Activated naive CD8-positive, alpha-beta T cell treated with anti-CD3 and anti-CD28 coated beads, Interleukin-2, amount 50 U/mL, for 24 hours (primary cell): Measurements from ENCODE around the gene ARHGAP28.
"Not testable (repeated sequence)": the region's sequence is repeated elsewhere in the genome, so short reads cannot be mapped to it uniquely, and the experiment has no call there.

Source experiments
- ATAC-seq: fragments of 150-1000 bp; cut with Tn5 transposase; one replicate; pipeline ENCODE4 v1.10.0; 2021
- DNase-seq: peaks from one replicate; pipeline ENCODE4 v3.0.0; 2021
- H3K27ac Mint-ChIP-seq: one replicate; pipeline ENCODE4 v1.8.0; 2021; ENCODE audit warnings: mild to moderate bottlenecking, mixed read lengths
- H3K27me3 Mint-ChIP-seq: one replicate; pipeline ENCODE4 v1.8.0; 2021; ENCODE audit warnings: mixed read lengths
- H3K36me3 Mint-ChIP-seq: one replicate; pipeline ENCODE4 v1.8.0; 2021; ENCODE audit warnings: low read depth, mixed read lengths
- H3K4me1 Mint-ChIP-seq: one replicate; pipeline ENCODE4 v1.8.0; 2021; ENCODE audit warnings: mixed read lengths
- H3K4me3 Mint-ChIP-seq: one replicate; pipeline ENCODE4 v1.8.0; 2021; ENCODE audit warnings: mild to moderate bottlenecking, moderate library complexity, mixed read lengths
- H3K9me3 Mint-ChIP-seq: one replicate; pipeline ENCODE4 v1.8.0; 2021; ENCODE audit warnings: mixed read lengths

Gene ARHGAP28

DNA sequence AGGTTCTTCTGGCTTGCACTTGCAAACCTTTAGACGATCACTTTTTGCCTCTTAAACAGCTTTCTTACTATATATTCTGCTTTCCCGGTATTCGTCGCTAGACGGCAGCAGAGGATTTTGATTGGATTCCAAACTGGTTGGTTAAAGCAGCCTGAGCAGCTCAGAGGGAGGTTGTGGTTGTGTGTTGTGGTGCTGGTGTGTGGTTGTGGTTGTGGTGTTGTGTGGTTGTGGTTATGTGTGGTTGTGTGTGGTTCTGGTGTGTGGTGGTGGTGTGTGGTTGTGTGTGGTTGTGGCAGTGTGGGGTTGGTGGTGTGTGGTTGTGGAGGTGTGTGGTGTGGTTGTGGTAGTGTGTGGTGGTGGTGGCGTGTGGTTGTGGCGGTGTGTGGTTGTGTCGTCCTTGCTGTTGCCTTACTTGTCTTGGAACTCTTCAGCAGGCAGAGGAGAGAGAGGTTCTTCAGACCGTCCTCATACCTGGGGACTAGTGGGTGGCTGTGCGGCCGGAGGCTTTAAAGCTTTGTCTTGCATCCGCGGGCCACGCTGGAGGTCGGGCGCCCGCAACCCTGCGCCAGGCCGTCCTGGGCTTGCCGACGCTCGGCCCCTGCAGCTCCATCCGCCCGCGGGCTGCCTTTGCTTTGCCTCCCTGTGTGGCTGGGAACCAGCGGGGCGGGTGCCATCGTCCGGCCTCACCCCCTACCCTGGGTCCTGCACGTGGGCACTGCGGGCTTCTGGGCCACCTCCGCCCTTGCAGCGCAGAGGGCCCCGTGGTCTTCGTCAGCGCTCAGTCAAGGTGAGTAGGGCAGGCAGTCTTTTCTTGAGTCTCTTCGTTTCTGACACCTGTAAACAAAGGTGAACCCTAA is 190.8 kb downstream of the ARHGAP28 start:
- DNase-seq (peak; percentile 31), ATAC-seq (no peak)
- H3K4me3 Mint-ChIP-seq, result peak overlapping the region; percentile 19
- peaks cover 5% of the 10 kb centered on the region for H3K9me3 Mint-ChIP-seq
- H3K27me3 Mint-ChIP-seq, result peaks cover 4% of the 10 kb centered on the region
- H3K36me3 Mint-ChIP-seq, result peaks cover 3% of the 10 kb centered on the region
- peaks cover 3% of the 10 kb centered on the region for H3K4me1 Mint-ChIP-seq
- H3K27ac Mint-ChIP-seq, result peak overlapping the region; percentile 84

GRCh38 chr18:6921571-6921970 is 192.1 kb downstream of the ARHGAP28 start:
- Mint-ChIP-seq H3K27me3 (peaks cover 4% of the 10 kb centered on the region), H3K9me3 (peaks cover 5% of the 10 kb centered on the region), H3K4me3 (no peak overlapping the region), H3K4me1 (peaks cover 3% of the 10 kb centered on the region), H3K27ac (no peak overlapping the region), H3K36me3 (peaks cover 3% of the 10 kb centered on the region)
- no peak for ATAC-seq
- DNase-seq, result no peak

DNA sequence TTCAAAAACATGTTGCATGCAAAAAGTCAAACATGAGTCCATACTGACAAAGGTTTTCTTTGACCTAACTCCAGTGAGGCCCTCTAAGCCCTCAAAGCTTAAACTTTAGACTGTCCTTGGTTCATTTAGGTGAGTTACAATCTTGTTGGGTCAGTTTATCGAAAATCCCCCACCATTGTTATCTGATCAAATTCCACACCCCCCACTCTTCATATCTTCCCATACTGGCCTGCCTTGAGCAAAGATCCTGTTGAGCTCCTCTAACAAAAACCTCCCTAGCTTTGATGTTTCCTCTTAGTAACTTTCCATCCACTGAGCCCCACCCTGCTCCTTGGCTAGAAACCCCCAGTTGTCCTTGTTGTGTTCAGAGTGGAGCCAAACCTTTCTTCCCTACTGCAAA is 193.7 kb downstream of the ARHGAP28 start:
- H3K36me3 Mint-ChIP-seq, result peaks cover 3% of the 10 kb centered on the region
- peaks cover 3% of the 10 kb centered on the region for H3K27me3 Mint-ChIP-seq
- DNase-seq (no peak), ATAC-seq (no peak)
- H3K9me3 Mint-ChIP-seq, result peaks cover 5% of the 10 kb centered on the region
- H3K4me1 Mint-ChIP-seq, result peaks cover 3% of the 10 kb centered on the region
- no peak overlapping the region for H3K4me3 Mint-ChIP-seq
- H3K27ac Mint-ChIP-seq, result no peak overlapping the region

GRCh38 chr18:6927153-6927552 is 197.6 kb downstream of the ARHGAP28 start:
- Mint-ChIP-seq H3K9me3 (no peaks in the 10 kb centered on the region), H3K4me3 (no peak overlapping the region), H3K4me1 (no peaks in the 10 kb centered on the region), H3K27me3 (no peaks in the 10 kb centered on the region), H3K27ac (no peak overlapping the region), H3K36me3 (no peaks in the 10 kb centered on the region)
- DNase-seq (no peak), ATAC-seq (no peak)

DNA sequence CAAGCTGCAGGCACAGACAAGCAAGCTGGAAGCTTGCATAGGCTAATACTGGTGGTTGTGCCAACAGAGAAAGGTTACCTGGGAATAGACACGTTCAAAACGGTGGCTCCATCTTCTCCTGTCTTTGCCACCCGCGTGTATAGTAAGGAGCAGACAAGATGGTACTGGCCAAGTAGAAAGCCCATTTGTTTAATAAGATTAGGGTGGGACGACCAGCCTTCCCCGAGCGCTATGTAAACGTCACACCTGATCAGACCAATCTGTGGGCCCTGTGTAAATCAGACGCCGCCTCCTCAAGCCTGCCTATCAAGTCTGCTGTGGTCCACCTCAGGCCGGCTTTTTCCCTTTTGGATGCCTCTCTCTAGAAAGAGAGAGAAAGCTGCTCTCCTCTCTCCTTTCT is 198.8 kb downstream of the ARHGAP28 start:
- no peaks in the 10 kb centered on the region for H3K27me3 Mint-ChIP-seq
- no peaks in the 10 kb centered on the region for H3K9me3 Mint-ChIP-seq
- no peaks in the 10 kb centered on the region for H3K36me3 Mint-ChIP-seq
- ATAC-seq (no peak), DNase-seq (no peak)
- H3K27ac Mint-ChIP-seq, result no peak overlapping the region
- no peaks in the 10 kb centered on the region for H3K4me1 Mint-ChIP-seq
- H3K4me3 Mint-ChIP-seq, result no peak overlapping the region

- Mint-ChIP-seq H3K4me3 (no peak overlapping the region), H3K27ac (no peak overlapping the region), H3K36me3 (no peaks in the 10 kb centered on the region), H3K4me1 (no peaks in the 10 kb centered on the region), H3K27me3 (no peaks in the 10 kb centered on the region), H3K9me3 (no peaks in the 10 kb centered on the region)
- DNase-seq, result no peak
- ATAC-seq, result no peak
Measured at GRCh38 chr18:6929370-6930102, 200.0 kb downstream of the ARHGAP28 start.

DNA sequence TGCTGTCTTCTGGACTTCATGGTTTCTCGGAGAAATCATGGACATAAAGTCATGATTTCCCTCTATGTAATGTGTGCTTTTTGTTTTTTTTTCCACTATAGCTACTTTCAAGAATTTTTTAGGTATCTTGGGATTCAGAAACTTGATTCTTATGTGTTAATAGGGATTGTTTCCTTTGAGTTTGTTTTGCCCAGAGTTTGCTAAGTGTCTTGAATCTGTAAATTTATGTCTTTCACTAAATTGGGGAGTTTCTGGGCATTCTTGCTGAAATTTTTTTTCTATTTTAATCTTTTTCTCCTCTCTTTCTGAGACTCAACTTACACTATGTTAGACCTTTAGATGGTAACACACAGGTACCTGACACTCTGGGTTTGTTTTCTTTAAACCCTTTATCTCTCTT is 205.3 kb downstream of the ARHGAP28 start:
- ATAC-seq (no peak), DNase-seq (no peak)
- Mint-ChIP-seq H3K36me3 (no peaks in the 10 kb centered on the region), H3K9me3 (no peaks in the 10 kb centered on the region), H3K27me3 (peaks cover 4% of the 10 kb centered on the region), H3K27ac (no peak overlapping the region), H3K4me1 (no peaks in the 10 kb centered on the region), H3K4me3 (no peak overlapping the region)

DNA sequence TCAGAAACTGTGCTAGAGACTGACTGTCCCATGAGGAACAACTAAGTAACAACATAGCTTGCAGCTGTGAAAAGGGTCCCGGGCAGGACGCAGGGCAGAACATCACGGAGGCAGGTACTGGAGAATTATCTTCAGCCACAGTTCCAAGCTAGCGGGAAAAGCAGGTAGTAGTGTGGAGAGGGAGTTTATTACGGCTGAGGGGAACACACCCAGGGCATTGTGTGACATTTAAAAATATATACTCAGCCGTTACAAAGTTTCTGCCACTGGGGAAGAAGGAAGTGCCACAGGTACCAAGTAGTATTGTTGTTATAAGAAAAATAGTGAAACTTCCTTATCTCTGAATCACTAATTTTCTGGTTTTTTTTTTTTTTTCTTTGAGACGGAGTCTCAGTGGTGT is 208.5 kb downstream of the ARHGAP28 start:
- H3K27ac Mint-ChIP-seq, result no peak overlapping the region
- DNase-seq (no peak), ATAC-seq (no peak)
- no peaks in the 10 kb centered on the region for H3K9me3 Mint-ChIP-seq
- H3K27me3 Mint-ChIP-seq, result peaks cover 4% of the 10 kb centered on the region
- H3K36me3 Mint-ChIP-seq, result no peaks in the 10 kb centered on the region
- no peaks in the 10 kb centered on the region for H3K4me1 Mint-ChIP-seq
- no peak overlapping the region for H3K4me3 Mint-ChIP-seq

DNA sequence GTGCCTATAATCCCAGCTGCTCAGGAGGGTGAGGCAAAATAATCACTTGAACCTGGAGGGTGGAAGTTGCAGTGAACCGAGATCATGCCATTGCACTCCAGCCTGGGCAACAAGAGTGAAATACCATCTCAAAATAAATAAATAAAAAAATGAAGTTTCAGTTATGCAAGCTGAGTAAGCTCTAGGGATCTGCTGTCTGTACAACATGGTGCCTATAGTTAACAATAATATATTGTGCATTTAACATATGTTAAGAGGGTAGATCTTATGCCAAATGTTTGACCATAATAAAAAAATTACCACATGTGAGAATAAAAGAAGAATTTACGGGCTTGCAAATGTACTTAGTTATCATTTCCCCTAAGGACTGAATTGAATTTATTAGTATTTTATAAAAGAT is 208.9 kb downstream of the ARHGAP28 start:
- H3K4me3 Mint-ChIP-seq, H3K27ac Mint-ChIP-seq, H3K9me3 Mint-ChIP-seq, DNase-seq, H3K4me1 Mint-ChIP-seq, H3K27me3 Mint-ChIP-seq, ATAC-seq, H3K36me3 Mint-ChIP-seq: not testable (repeated sequence)

- Mint-ChIP-seq H3K4me1 (no peaks in the 10 kb centered on the region), H3K27ac (no peak overlapping the region), H3K27me3 (peaks cover 4% of the 10 kb centered on the region), H3K36me3 (no peaks in the 10 kb centered on the region), H3K9me3 (no peaks in the 10 kb centered on the region), H3K4me3 (no peak overlapping the region)
- DNase-seq (no peak), ATAC-seq (no peak)
Measured at GRCh38 chr18:6939972-6940371, 210.5 kb downstream of the ARHGAP28 start.

- ATAC-seq (no peak), DNase-seq (no peak)
- Mint-ChIP-seq H3K4me3 (no peak overlapping the region), H3K27me3 (peaks cover 4% of the 10 kb centered on the region), H3K9me3 (no peaks in the 10 kb centered on the region), H3K36me3 (no peaks in the 10 kb centered on the region), H3K4me1 (no peaks in the 10 kb centered on the region), H3K27ac (no peak overlapping the region)
Measured at GRCh38 chr18:6940451-6940850, 210.9 kb downstream of the ARHGAP28 start.

DNA sequence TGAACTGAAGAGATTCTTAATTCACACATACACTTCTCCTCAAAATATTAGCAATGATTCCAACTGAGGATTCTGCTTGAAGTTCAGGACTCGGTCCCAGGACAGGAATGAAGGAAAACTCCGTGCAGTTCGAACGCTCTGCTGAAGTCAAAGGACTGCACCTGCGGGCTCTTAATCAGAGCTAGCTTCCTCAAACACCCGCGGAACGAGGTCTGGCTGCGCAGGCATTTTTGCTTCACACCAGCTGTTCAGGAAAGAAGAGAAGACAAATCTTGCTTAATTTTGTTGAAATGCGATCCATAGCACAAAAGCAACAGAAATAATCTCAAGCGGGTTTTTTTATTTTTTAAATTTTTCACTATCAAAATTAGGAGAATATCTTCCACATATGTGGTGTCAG is 212.5 kb downstream of the ARHGAP28 start:
- ATAC-seq, result no peak
- Mint-ChIP-seq H3K4me3 (no peak overlapping the region), H3K4me1 (no peaks in the 10 kb centered on the region), H3K27me3 (peaks cover 4% of the 10 kb centered on the region), H3K27ac (no peak overlapping the region), H3K9me3 (no peaks in the 10 kb centered on the region), H3K36me3 (no peaks in the 10 kb centered on the region)
- DNase-seq, result no peak

DNA sequence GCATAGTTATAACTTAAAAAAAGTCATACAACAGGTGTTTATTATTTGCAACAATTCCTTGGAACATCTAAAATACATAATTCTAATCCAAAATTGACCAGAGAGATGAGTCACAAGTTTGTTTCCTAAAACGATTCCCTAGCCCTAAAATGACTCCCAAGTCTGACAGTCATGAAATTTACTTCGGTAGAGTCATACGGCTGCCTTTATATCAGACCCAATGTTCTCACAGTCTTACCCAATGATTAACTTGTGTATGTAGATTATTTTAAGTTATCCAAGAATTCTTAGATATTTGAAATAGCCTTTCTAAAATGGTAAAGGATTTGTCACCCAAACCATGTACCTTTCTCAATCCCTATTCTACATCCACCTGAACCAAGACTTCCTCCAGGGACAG is 213.2 kb downstream of the ARHGAP28 start:
- Mint-ChIP-seq H3K9me3 (no peaks in the 10 kb centered on the region), H3K4me1 (no peaks in the 10 kb centered on the region), H3K4me3 (no peak overlapping the region), H3K27me3 (peaks cover 2% of the 10 kb centered on the region), H3K27ac (no peak overlapping the region), H3K36me3 (no peaks in the 10 kb centered on the region)
- DNase-seq (no peak), ATAC-seq (no peak)

DNA sequence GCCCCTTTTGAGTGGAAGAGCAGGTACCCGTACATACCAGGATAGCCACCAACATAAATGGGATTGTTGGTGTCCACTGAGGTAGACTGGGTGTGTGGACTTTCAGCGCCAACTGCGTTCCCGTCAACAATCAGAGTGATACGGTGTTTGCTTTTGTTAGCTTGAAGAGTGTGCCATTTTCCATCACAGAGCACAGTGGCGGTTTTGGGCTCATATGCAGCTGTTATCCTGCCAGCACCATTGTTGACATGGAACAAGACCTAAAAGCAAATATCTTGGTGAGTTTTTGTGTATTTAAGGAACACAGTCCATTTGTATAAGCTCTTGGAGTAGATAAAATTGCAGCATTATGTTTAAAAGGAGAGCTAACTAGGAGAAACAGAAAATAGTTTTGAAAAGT is 213.6 kb downstream of the ARHGAP28 start:
- ATAC-seq, result no peak
- no peak overlapping the region for H3K4me3 Mint-ChIP-seq
- no peaks in the 10 kb centered on the region for H3K4me1 Mint-ChIP-seq
- H3K36me3 Mint-ChIP-seq, result no peaks in the 10 kb centered on the region
- DNase-seq, result no peak
- H3K27me3 Mint-ChIP-seq, result no peaks in the 10 kb centered on the region
- H3K27ac Mint-ChIP-seq, result no peak overlapping the region
- H3K9me3 Mint-ChIP-seq, result no peaks in the 10 kb centered on the region

DNA sequence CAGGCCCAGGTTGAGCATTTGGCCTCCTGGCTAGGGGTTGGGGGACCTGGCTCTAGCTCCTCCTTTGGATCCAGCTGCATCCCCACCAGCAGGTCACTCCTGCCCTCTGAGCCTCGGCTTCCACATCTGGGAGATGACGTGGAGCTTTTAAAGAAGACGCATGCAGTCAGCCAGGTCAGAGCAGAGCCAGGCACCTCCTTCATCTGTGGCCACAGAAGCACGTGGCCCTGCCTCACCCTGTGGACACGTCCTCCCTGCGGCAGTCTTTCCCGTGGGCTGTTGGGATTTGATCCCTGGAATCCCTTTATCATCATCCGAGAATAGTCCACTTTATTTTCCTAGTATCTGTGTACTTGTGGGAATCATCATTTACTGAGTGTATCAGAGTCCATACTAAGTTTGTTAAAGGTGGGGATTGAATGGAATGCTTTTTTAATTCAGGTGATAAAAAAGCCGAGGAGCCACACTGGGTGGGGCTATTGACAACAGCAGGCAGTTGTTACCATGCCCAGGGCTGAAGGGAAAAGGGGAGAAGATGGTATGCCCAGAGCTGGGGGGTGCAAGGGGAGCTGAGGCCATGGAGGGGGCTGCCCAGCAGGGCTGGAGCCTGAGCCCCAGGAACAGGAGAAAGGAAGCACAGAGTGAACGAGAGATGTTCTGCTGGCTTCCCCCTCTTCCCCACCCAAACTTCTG is 218.0 kb downstream of the ARHGAP28 start:
- DNase-seq (no peak), ATAC-seq (no peak)
- no peaks in the 10 kb centered on the region for H3K27me3 Mint-ChIP-seq
- H3K9me3 Mint-ChIP-seq, result peaks cover 5% of the 10 kb centered on the region
- no peak overlapping the region for H3K4me3 Mint-ChIP-seq
- no peaks in the 10 kb centered on the region for H3K36me3 Mint-ChIP-seq
- H3K27ac Mint-ChIP-seq, result no peak overlapping the region
- no peaks in the 10 kb centered on the region for H3K4me1 Mint-ChIP-seq
